HTERT RPE-1 (cell line): Measurements from ENCODE around the gene MLST8.
"Not testable (repeated sequence)": the region's sequence is repeated elsewhere in the genome, so short reads cannot be mapped to it uniquely, and the experiment has no call there.

Source experiments
- in situ Hi-C: fragments of 300-500 bp; cut with MboI; formaldehyde crosslinking; loops from 4 replicates; pipeline ENCODE4 v1.14.3; 2020; ENCODE audit warnings: low sequenced_read_pairs

MLST8 gene

GRCh38 chr16:2189252-2189893, 15.9 kb upstream of the MLST8 start:
- in situ Hi-C loops, result no loop called here

GRCh38 chr16:2190002-2190658, 15.1 kb upstream of the MLST8 start:
- in situ Hi-C loops, result no loop called here

- in situ Hi-C loops, result no loop called here
Observed at GRCh38 chr16:2190659-2191445, 14.4 kb upstream of the MLST8 start.

GRCh38 chr16:2191446-2191706, 13.9 kb upstream of the MLST8 start:
- in situ Hi-C loops, result no loop called here

GRCh38 chr16:2194166-2194834, 11.0 kb upstream of the MLST8 start:
- in situ Hi-C loops, result no loop called here

- in situ Hi-C loops, result no loop called here
Observed at GRCh38 chr16:2194852-2195321, 10.4 kb upstream of the MLST8 start.

- in situ Hi-C loops, result no loop called here
Observed at GRCh38 chr16:2195322-2196161, 9.7 kb upstream of the MLST8 start.

- in situ Hi-C loops, result no loop called here
Observed at GRCh38 chr16:2196162-2196980, 8.9 kb upstream of the MLST8 start, which contains the start of gene CASKIN1. TSS of gene CASKIN1 (minus strand) at chr16:2196605. CDS start at chr16:2196432, 173 bp downstream.

GRCh38 chr16:2196981-2197511, 8.2 kb upstream of the MLST8 start:
- in situ Hi-C loops, result no loop called here

- in situ Hi-C loops, result no loop called here
Observed at GRCh38 chr16:2197765-2198164, 7.5 kb upstream of the MLST8 start.

- in situ Hi-C loops, result no loop called here
Observed at GRCh38 chr16:2198283-2198682, 7.0 kb upstream of the MLST8 start.

GRCh38 chr16:2199095-2199494, 6.2 kb upstream of the MLST8 start:
- in situ Hi-C loops, result no loop called here

GRCh38 chr16:2199621-2200139, 5.6 kb upstream of the MLST8 start:
- in situ Hi-C loops, result no loop called here

- in situ Hi-C loops, result no loop called here
Observed at GRCh38 chr16:2200313-2200712, 4.9 kb upstream of the MLST8 start.

- in situ Hi-C loops, result not testable (repeated sequence)
Observed at GRCh38 chr16:2203119-2203688, 2.0 kb upstream of the MLST8 start.

- in situ Hi-C loops, result no loop called here
Observed at GRCh38 chr16:2204416-2205103, 694 bp upstream of the MLST8 start.

GRCh38 chr16:2205967-2206313, 686 bp downstream of the MLST8 start:
- in situ Hi-C loops, result no loop called here

GRCh38 chr16:2206420-2206779, 1.1 kb downstream of the MLST8 start:
- in situ Hi-C loops, result no loop called here
